ENCODE data around the gene ATP8B1.

GRCh38 chr18:57715671-57716070, 87.4 kb downstream of the ATP8B1 start:
- TF ChIP-seq CTCF (IDR thresholded peaks at IDR 0.05; ENCODE audit: insufficient read depth, low read length, poor library complexity, severe bottlenecking): no peak
- TF ChIP-seq EZH2phosphoT487 (conservative IDR thresholded peaks at IDR 0.05; ENCODE audit: low read length): no peak

Data from SU-DHL-6 (cell line).